CD4-positive, alpha-beta T cell treated with Interleukin-1 beta for 1 hour (primary cell): ENCODE results near the gene PGAP6.
"Not testable (repeated sequence)": the region's sequence is repeated elsewhere in the genome, so short reads cannot be mapped to it uniquely, and the experiment has no call there.

Experiments used
- DNase-seq, 2 donors: peaks; one replicate each; pipeline ENCODE4 v3.0.0-alpha.2; 2020 to 2022

PGAP6 gene

GRCh38 chr16:346587-346986, 35.2 kb downstream of the PGAP6 start:
- no peak for DNase-seq

GRCh38 chr16:345772-346171, 36.0 kb downstream of the PGAP6 start:
- DNase-seq, result no peak

- no peak for DNase-seq
These were observed 39.1 kb downstream of the PGAP6 start for GRCh38 chr16:342455-343213.

- DNase-seq, result not testable (repeated sequence)
These were observed 39.8 kb downstream of the PGAP6 start for GRCh38 chr16:341974-342336.

- DNase-seq, result not testable (repeated sequence)
These were observed 40.4 kb downstream of the PGAP6 start for GRCh38 chr16:341095-341973.

GRCh38 chr16:340370-341091, 41.2 kb downstream of the PGAP6 start:
- DNase-seq, result no peak

- peak in 1 of 2 donors; percentile 21 for DNase-seq
These were observed 42.1 kb downstream of the PGAP6 start for GRCh38 chr16:339680-340079.

GRCh38 chr16:337975-338575, 43.7 kb downstream of the PGAP6 start:
- no peak for DNase-seq

GRCh38 chr16:337437-337836, 44.3 kb downstream of the PGAP6 start:
- DNase-seq, result no peak

GRCh38 chr16:336269-336668, 45.5 kb downstream of the PGAP6 start:
- peak in 1 of 2 donors; percentile 32 for DNase-seq

GRCh38 chr16:334861-335632, 46.7 kb downstream of the PGAP6 start:
- DNase-seq, result not testable (repeated sequence)

GRCh38 chr16:334164-334832, 47.5 kb downstream of the PGAP6 start:
- DNase-seq, result not testable (repeated sequence)

GRCh38 chr16:333406-334094, 48.2 kb downstream of the PGAP6 start:
- no peak for DNase-seq

- DNase-seq, result not testable (repeated sequence)
These were observed 50.5 kb downstream of the PGAP6 start for GRCh38 chr16:331181-331814.

GRCh38 chr16:330741-331140, 51.0 kb downstream of the PGAP6 start:
- no peak for DNase-seq

GRCh38 chr16:325375-326145, 56.2 kb downstream of the PGAP6 start:
- no peak for DNase-seq

GRCh38 chr16:324451-325334, 57.1 kb downstream of the PGAP6 start:
- DNase-seq, result peak; percentile 81 to 82

GRCh38 chr16:324201-324450, 57.7 kb downstream of the PGAP6 start:
- no peak for DNase-seq
